HG03066 (cell line): ENCODE results near the gene HYLS1.
"Not testable (repeated sequence)": the region's sequence is repeated elsewhere in the genome, so short reads cannot be mapped to it uniquely, and the experiment has no call there.

Experiments
- ATAC-seq: cut with Tn5 transposase; IDR thresholded peaks from one replicate; pipeline ENCODE4 v1.9.1; 2021; ENCODE audit warnings: low read depth; ENCODE audit not compliant: unreplicated experiment

HYLS1 gene

GRCh38 chr11:125902927-125903710 is 15.7 kb downstream of the HYLS1 start, which contains the start of gene PUS3:
Gene PUS3, minus strand, starts transcription at chr11:125903206. Its CDS starts 6,922 bp downstream, at chr11:125896284.
- peak; percentile 96 for ATAC-seq

- ATAC-seq, result no peak
Observed at GRCh38 chr11:125903711-125904659, 16.5 kb downstream of the HYLS1 start, which contains the start of gene DDX25. Gene DDX25, plus strand, starts transcription at chr11:125904508. Its CDS starts 10 bp downstream, at chr11:125904518.

- no peak for ATAC-seq
Observed at GRCh38 chr11:125904678-125905077, 17.2 kb downstream of the HYLS1 start.

- no peak for ATAC-seq
Observed at GRCh38 chr11:125910226-125910849, 22.9 kb downstream of the HYLS1 start.

- not testable (repeated sequence) for ATAC-seq
Observed at GRCh38 chr11:125914601-125915000, 27.1 kb downstream of the HYLS1 start.

GRCh38 chr11:125916683-125917347 is 29.3 kb downstream of the HYLS1 start:
- no peak for ATAC-seq

GRCh38 chr11:125918140-125918840 is 30.8 kb downstream of the HYLS1 start:
- ATAC-seq, result no peak

- ATAC-seq, result no peak
Observed at GRCh38 chr11:125921042-125921441, 33.6 kb downstream of the HYLS1 start.

- no peak for ATAC-seq
Observed at GRCh38 chr11:125922156-125922555, 34.7 kb downstream of the HYLS1 start.

GRCh38 chr11:125923012-125923579 is 35.6 kb downstream of the HYLS1 start:
- ATAC-seq, result no peak

- ATAC-seq, result no peak
Observed at GRCh38 chr11:125923633-125924032, 36.2 kb downstream of the HYLS1 start.

GRCh38 chr11:125924384-125925007 is 37.0 kb downstream of the HYLS1 start:
- ATAC-seq, result no peak

GRCh38 chr11:125925247-125925740 is 37.8 kb downstream of the HYLS1 start:
- no peak for ATAC-seq

- no peak for ATAC-seq
Observed at GRCh38 chr11:125925804-125926203, 38.3 kb downstream of the HYLS1 start.

- ATAC-seq, result no peak
Observed at GRCh38 chr11:125926682-125927081, 39.2 kb downstream of the HYLS1 start.

GRCh38 chr11:125929445-125930075 is 42.1 kb downstream of the HYLS1 start:
- ATAC-seq, result no peak

- no peak for ATAC-seq
Observed at GRCh38 chr11:125930076-125930450, 42.6 kb downstream of the HYLS1 start.

- ATAC-seq, result no peak
Observed at GRCh38 chr11:125931116-125931515, 43.6 kb downstream of the HYLS1 start.
